AG10803 (cell line): Measurements from ENCODE around the gene HDGFL2.

Source experiments
- DNase-seq: peaks from one replicate; pipeline ENCODE4 v3.0.0; 2010; ENCODE audit warnings: low read depth
- H3K4me3 ChIP-seq: 2 replicates; pipeline ENCODE4 v1.5.1; 2011; ENCODE audit warnings: mild to moderate bottlenecking, low read length, control low read depth
- CTCF ChIP-seq: conservative IDR thresholded peaks from 2 replicates; pipeline ENCODE4 v1.5.1; 2011; ENCODE audit warnings: mild to moderate bottlenecking, low read length, control low read depth, inconsistent platforms

Gene HDGFL2

GRCh38 chr19:4547303-4548237 is 75.5 kb downstream of the HDGFL2 start:
- no peak for DNase-seq
- peak; percentile 28 for TF ChIP-seq CTCF

GRCh38 chr19:4548238-4548584 is 76.1 kb downstream of the HDGFL2 start:
- no peak for TF ChIP-seq CTCF
- H3K4me3 ChIP-seq: no peak overlapping the region
- no peak for DNase-seq

More at GRCh38 chr19:4547303-4548237, 75.5 kb downstream of the HDGFL2 start:
- no peak overlapping the region for H3K4me3 ChIP-seq

GRCh38 chr19:4550018-4550417 is 77.9 kb downstream of the HDGFL2 start:
- TF ChIP-seq CTCF: no peak
- no peak overlapping the region for H3K4me3 ChIP-seq
- no peak for DNase-seq

GRCh38 chr19:4550479-4551050 is 78.5 kb downstream of the HDGFL2 start:
- no peak for DNase-seq
- TF ChIP-seq CTCF: no peak
- H3K4me3 ChIP-seq: no peak overlapping the region
